HG03135 (cell line): Measurements from ENCODE around the gene GON4L.
A peak's percentile ranks its signal among the peaks of the same experiment; 100 is the strongest.
"Not testable (repeated sequence)": the region's sequence is repeated elsewhere in the genome, so short reads cannot be mapped to it uniquely, and the experiment has no call there.

Source experiments
- ATAC-seq: cut with Tn5 transposase; IDR thresholded peaks from one replicate; pipeline ENCODE4 v1.9.1; 2021; ENCODE audit warnings: mild to moderate bottlenecking, moderate library complexity; ENCODE audit not compliant: unreplicated experiment

Gene GON4L

DNA sequence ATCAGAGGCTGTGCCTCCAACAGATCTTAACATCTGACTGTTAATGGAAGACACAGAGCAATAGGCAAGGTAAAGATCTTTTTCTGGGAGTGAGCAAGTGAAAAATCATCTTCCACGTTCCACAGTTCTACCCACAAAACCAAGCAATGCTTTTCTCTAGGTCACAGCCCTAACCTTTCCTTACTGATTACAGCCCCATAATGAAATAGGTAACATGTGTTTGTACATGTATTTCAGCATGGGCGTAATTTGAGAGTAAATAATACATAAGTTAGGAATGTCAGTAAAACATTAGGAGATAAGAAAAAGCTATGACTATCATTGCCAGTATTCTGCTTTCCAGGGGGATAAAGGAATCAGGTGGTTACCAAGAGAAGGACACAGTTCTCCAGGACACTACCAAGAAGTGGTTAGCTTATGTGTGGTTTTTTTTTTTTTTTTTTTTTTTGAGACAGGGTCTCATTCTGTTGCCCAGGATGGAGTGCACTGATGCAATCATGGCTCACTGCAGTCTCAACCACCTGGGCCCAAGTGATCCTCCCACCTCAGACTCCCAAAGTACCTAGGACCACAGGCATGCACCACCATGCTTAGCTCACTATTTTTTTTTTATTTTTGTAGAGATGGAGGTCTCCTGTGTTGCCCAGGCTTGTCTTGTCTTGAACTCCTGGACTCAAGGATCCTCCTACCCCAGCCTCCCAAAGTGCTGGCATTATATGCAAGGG lies 96.1 kb downstream of the GON4L start:
- no peak for ATAC-seq

DNA sequence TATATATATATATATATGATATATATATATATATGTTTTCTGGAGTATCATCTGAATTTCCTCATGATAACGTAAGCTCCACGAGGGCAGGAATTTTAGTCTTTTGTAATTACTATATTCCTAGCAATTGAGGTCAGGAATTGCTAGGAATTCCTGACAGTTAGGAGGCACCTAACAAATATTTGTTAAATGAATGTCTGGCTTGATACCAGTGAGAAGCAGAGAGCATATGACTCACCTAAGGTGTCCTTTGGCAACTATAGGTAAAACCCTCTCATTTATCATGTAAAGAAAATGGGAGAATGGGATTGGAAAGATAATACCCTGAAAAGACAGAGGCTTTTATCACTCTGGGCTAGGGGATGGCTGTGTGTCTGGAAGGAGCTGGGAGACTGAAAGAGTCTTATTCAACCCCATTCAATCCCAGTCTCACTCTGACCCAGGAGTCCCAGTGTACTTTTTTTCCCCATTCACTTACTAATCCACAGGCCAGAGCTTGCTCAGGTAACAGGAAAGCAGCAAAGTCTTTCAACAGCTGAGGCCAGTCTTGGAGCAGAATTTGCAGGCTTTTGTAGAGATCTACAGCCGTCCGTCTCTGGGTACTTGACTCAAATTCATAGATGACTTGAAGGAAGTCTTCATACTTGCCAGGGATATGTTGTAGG lies 96.9 kb downstream of the GON4L start:
- ATAC-seq: no peak

- ATAC-seq: not testable (repeated sequence)
Measured at GRCh38 chr1:155759017-155759416, 98.0 kb downstream of the GON4L start.

DNA sequence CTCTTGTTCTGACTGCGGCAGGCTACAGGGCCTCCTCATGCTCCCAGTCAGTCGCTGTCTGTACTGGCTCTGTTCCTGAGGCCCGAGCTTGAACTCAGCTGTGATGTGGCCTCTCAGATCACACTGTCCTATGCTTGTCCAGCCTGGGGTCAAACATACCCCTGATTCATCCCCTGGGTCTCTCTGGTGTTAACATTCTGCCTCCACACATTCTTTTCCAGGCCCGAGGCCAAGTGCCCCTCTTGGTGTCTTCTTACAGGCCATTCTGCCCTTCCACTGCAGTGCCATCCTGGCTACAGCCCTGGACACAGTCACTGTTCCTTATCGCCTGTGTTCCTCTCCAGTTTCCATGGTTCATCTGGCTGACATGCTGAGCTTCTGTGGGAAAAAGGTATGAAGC lies 108.9 kb downstream of the GON4L start:
- ATAC-seq: not testable (repeated sequence)

DNA sequence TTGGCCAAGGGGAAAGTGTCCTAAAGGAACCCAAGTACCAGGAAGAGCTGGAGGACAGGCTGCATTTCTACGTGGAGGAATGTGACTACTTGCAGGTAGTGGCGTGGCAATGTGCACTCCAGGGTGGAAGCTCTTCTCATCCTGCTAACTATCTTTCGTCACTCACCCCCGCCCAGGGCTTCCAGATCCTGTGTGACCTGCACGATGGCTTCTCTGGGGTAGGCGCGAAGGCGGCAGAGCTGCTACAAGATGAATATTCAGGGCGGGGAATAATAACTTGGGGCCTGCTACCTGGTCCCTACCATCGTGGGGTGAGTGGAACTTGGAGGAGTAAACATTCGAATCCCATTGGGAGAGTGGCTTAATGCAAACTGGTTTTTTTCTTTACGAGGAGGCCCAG lies 109.4 kb downstream of the GON4L start:
- not testable (repeated sequence) for ATAC-seq

GRCh38 chr1:155745284-155746228 lies 111.5 kb downstream of the GON4L start:
- ATAC-seq: peak; percentile 89

DNA sequence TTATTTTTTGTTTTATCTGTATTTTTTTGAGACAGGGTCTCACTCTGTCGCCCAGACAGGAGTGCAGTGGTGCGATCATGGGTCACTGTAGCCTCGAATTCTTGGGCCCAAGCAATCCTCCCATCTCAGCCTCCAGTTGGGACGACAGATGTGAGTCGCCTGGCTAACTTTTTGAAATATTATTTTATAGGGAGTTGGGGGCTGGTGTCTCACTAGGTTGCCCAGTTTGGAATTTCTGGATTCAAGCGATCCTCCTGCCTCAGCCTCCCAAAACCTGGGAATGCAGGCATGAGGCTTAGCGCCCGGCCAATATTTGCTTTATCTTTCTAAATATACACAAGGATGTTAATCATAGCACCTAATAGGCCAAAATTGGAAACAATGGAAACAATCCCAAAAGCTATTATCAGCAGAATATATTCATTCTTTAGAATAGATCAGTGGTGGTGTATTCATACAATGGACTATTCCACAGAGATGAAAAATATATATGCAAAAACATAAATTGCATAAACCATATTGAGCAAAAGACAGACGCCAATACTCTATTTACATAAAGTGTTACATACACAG lies 112.2 kb downstream of the GON4L start:
- ATAC-seq: no peak

DNA sequence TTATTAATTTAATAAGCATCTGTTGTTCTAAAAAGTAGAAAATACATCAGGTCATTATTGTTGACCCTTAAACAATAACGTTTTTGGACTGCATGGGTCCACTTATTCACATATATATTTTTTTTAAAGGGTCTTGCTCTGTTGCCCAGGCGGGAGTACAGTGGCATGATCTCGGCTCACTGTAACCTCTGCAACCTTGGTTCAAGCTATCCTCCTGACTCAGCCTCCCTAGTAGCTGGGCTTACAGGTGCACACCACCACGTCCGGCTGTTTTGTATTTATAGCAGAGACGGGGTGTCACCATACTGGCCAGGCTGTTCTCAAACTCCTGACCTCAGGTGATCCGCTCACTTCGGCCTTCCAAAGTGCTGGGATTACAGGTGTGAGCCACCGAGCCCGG lies 115.1 kb downstream of the GON4L start:
- ATAC-seq: no peak

DNA sequence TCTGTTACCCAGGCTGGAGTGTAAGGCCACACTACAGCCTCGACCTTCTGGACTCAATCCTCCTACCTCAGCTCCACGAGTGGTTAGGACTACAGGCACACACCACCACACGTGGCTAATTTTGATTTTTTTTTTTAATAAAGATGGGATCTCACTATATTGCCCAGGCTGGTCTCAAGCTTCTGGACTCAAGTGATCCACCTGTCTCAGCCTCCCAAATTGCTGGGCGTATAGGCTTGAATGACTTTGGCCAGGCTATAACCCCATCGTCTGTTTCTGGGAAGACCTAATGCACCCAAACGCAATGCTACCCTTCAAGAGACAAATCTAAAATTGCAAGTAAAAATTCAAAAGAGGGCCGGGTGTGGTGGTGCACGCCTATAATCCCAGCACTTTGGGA lies 116.0 kb downstream of the GON4L start:
- ATAC-seq: no peak

GRCh38 chr1:155729031-155729898 lies 127.7 kb downstream of the GON4L start:
- no peak for ATAC-seq

GRCh38 chr1:155725142-155725541 lies 131.9 kb downstream of the GON4L start:
- ATAC-seq: no peak

DNA sequence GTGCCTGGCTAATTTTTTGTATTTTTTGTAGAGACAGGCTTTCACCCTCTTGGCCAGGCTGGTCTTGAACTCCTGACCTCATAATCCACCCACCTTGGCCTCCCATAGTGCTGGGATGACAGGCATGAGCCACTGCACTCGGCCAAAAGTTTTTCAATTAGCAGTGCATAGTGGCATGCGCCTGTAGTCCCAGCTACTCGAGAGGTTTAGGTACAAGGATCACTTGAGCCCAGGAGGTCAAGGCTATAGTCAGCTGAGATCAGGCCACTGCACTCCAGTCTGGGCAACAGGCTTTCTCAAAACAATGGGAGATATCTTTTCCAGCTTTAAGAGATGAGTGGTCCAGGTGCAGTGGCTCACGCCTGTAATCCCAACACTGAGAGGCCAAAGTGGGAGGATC lies 137.3 kb downstream of the GON4L start:
- ATAC-seq: no peak

- not testable (repeated sequence) for ATAC-seq
Measured at GRCh38 chr1:155718524-155719115, 138.4 kb downstream of the GON4L start.

DNA sequence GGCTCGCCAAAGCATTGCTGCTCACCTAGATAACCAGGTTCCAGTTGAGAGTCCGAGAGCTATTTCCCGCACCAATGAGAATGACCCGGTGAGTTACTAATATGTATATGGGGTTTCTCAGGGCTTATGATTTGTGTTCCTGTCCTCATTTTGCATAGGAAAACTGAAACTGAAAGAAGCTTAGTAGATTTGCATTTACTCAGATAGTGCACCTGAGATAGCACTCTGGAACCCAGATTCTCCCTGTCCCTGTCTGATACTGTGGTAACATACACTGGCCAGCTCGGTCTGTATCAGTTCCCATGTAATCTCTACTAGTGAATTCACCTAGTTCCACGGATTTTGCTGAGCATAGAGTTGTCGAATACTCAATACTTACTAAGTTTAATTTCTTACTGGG lies 140.0 kb downstream of the GON4L start:
- peak; percentile 59 for ATAC-seq

DNA sequence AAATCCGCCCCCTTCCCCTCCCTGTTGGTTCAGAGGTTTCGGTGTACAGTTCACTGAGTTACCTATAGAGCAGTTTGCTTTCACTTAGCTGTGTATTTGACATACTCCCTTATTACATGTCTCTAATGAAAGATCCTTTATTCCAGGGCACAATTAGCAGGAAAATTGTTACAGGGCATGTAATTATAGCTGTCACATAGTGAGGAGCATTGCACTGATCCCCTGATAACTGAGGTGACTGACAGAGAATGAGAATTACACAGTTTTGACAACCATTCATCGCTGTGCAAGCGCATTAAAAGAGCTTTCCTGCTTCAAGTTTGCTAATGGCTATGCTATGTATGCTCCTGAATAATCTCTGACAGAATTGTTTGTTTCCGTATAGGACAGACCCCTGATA lies 141.2 kb downstream of the GON4L start:
- ATAC-seq: no peak

- not testable (repeated sequence) for ATAC-seq
Measured at GRCh38 chr1:155715056-155715455, 142.0 kb downstream of the GON4L start.

DNA sequence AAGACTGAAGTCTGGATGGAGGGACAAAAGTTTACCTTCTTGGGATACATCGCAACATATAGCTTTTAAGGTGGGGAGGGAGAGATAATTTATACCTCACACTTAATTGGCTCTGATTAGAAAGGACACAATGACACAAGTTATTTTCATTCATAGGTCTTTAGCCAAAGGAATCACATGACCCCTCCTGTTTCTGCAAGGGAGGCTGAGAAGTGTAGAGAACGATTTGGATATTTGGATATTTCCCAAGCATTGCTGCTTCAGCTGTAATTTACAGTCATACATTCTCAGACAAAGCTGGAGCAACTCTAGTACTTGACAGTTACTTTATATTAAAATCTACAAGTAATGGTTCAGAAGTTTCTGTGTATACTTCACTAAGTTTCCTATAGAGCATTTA lies 143.9 kb downstream of the GON4L start:
- no peak for ATAC-seq

- ATAC-seq: not testable (repeated sequence)
Measured at GRCh38 chr1:155712636-155713035, 144.4 kb downstream of the GON4L start.

GRCh38 chr1:155711457-155711856 lies 145.6 kb downstream of the GON4L start:
- ATAC-seq: not testable (repeated sequence)

- no peak for ATAC-seq
Measured at GRCh38 chr1:155709391-155709790, 147.6 kb downstream of the GON4L start.
